Mammary epithelial cell (primary cell): ENCODE data around the gene CR1L.
"Not testable (repeated sequence)": the region's sequence is repeated elsewhere in the genome, so short reads cannot be mapped to it uniquely, and the experiment has no call there.

Source experiments
- EZH2 ChIP-seq: IDR thresholded peaks from 2 replicates; pipeline ENCODE4 v1.6.1; 2012; ENCODE audit warnings: low read length, inconsistent platforms, borderline replicate concordance
- TF ChIP-seq, protein P1 (sequence below), 2 donors: IDR thresholded peaks in 1 of 2; conservative IDR thresholded peaks in 1 of 2; 2 replicates each; pipeline ENCODE4 v1.5.1; 2011 to 2012; ENCODE audit warnings: inconsistent platforms in 2 of 2, low read length in 2 of 2, mild to moderate bottlenecking in 2 of 2, control low read depth in 1 of 2, low read depth in 1 of 2; ENCODE audit not compliant: insufficient read depth in 1 of 2; ENCODE audit errors: extremely low read depth in 1 of 2

DNA sequence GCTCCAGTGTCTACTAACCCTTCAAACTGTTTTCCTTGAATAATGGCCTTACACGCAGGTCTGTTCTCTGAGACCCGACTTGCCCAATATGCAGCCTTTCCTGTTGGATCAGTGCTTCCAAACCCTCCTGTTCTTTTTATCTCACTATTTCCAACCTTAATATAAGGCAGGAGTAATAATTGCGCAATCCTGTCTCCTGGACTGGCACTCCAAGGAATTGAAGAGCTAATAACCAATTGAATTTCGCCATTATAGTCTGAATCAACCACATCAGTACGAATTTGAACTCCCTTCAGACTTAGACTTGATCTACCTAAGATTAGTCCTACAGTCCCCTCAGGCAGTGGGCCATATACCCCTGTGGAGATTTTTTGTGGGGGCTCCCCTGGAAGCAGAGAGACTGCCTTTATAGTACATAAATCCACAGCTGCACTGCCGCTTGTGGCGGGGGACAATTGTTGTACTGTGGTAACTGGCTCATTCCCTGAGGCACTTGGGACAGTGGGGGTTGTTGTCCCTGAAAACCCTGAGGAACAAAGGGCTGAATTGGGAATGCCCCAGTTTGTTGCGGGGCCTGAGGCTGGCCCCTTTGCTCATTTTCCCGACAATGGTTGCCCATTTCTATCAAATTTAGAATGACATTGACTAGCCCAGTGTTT lies 6.3 kb upstream of the CR1L start:
- TF ChIP-seq, protein P1, sequence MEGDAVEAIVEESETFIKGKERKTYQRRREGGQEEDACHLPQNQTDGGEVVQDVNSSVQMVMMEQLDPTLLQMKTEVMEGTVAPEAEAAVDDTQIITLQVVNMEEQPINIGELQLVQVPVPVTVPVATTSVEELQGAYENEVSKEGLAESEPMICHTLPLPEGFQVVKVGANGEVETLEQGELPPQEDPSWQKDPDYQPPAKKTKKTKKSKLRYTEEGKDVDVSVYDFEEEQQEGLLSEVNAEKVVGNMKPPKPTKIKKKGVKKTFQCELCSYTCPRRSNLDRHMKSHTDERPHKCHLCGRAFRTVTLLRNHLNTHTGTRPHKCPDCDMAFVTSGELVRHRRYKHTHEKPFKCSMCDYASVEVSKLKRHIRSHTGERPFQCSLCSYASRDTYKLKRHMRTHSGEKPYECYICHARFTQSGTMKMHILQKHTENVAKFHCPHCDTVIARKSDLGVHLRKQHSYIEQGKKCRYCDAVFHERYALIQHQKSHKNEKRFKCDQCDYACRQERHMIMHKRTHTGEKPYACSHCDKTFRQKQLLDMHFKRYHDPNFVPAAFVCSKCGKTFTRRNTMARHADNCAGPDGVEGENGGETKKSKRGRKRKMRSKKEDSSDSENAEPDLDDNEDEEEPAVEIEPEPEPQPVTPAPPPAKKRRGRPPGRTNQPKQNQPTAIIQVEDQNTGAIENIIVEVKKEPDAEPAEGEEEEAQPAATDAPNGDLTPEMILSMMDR (conservative IDR thresholded peaks at IDR 0.05 in 1 of 2, IDR thresholded peaks at IDR 0.05 in 1 of 2; ENCODE audit: extremely low read depth in 1 of 2, insufficient read depth in 1 of 2, low read depth in 1 of 2, low read length in 2 of 2): not testable (repeated sequence)
- not testable (repeated sequence) for TF ChIP-seq EZH2
